CD4-positive, alpha-beta T cell treated with Interferon gamma for 1 hour (primary cell): ENCODE measurements around the gene PLA2G4E.
A peak's percentile ranks its signal among the peaks of the same experiment; 100 is the strongest.

ENCODE experiments used
- DNase-seq: peaks from one replicate; pipeline ENCODE4 v3.0.0-alpha.2; 2020

PLA2G4E gene

GRCh38 chr15:41990243-41990605, 30.6 kb downstream of the PLA2G4E start:
- DNase-seq, result no peak

- peak; percentile 71 for DNase-seq
These were observed 31.1 kb downstream of the PLA2G4E start for GRCh38 chr15:41989573-41990242.

- no peak for DNase-seq
These were observed 31.8 kb downstream of the PLA2G4E start for GRCh38 chr15:41988896-41989572.

DNA sequence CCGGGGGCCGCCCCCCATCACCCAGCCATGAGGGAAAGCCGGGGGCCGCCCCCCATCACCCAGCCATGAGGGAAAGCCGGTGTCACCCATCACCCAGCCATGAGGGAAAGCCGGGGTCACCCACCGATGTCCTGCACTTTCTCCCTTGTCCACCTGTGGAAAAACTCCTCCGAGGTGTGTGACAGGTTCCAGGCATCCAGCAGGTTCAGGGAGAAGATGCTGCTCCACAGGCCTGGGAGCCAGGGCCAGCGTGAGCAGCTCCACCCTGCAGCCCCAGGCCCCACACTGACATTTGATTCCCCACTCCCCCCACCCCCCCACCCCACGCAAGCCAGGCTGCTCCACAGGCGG, 32.9 kb downstream of the PLA2G4E start:
- DNase-seq, result no peak

DNA sequence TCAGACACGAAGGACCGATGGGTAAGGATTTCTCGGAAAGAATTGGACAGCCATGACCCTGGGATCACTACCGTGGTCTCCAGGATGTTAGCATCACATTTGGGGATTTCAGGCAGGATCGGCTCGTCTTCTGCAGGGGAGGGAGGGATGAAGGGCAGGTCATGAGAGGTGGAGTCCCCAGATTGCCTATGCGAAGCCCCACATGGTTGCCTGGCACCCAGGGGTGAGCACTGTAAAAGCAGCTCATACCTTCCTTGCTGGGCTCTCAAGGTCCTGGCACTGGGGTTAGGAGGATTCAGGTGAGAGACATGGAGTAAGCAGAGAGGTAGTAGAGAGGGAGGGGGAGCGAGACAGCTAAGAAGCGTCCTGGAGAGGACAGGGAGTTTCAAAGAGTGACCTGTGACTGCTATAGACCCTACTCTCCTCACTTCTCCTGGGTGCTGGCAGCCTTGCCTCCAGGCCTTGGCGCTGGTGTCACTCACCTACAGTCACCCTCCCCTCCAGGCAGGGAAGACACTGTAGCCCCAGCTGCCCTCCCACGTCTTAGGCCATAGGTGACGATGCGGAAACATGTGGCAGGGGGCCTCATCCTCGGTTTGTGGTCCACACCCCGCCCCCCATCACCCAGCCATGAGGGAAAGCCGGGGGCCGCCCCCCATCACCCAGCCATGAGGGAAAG, 33.5 kb downstream of the PLA2G4E start:
- DNase-seq, result no peak

DNA sequence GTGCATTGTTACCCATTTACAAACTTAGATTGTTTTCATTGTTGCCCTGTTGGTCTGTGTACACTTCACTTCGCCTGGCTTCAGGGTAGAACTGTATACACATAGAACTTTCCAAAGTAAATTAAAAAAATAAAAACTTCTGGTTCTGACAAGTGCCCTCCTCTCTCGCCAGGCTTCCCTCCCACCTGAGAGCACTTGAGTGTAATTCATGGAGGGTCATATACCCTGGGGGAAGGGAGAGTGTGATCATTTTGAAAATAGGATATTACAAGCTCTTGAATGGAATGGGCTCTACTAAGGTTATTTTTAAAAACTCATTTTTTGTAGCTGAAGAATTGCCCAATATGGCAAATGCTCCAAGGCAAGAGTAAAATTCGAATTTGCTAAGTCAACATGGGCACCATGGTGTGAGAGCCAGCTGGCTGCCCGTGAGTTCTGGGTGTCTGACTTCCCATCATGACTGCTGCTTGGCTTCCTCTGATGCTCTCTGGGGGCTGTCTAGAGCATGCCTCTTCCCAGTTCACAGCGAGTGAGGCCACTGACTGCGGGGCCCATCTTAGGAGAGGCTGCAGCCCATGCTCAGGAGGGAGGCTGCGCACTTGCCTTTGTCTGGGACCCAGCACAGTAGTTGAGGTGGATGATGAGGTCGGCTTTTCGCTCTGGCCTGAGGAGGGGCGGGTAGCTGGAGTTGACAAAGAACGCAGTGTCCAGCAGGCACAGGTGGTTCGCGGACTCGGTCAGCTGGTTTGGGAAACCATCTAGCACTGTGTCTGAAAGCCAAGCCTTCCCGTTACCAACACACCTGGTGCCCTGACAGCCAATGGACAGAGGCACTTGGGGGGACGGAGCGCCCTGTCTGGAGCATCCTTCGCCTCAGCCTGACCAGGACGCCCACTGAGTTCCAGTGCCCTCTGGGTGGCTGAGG, 35.3 kb downstream of the PLA2G4E start:
- DNase-seq, result no peak

DNA sequence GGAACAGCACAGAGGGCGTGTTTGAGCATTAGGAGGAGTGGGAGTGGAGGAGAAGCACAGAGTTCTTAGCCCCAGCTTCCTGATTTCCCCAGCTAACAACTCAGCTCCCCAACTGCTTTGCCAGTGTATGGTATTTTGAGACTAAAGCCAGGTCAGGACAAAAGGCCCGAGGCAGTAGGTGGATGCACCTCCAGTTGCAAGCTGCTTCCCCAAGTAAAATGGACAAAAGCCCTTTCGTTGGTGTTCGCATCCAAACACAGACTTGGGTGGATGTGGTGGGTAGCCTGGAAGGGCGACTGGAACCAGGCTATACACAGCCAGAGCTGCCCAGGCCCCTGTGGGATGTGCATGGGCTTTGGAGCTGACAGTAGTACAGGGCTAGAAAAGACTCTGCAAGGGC, 36.2 kb downstream of the PLA2G4E start:
- DNase-seq, result no peak

GRCh38 chr15:41983621-41984571, 36.9 kb downstream of the PLA2G4E start:
- no peak for DNase-seq

- DNase-seq, result no peak
These were observed 37.6 kb downstream of the PLA2G4E start for GRCh38 chr15:41983221-41983620.

DNA sequence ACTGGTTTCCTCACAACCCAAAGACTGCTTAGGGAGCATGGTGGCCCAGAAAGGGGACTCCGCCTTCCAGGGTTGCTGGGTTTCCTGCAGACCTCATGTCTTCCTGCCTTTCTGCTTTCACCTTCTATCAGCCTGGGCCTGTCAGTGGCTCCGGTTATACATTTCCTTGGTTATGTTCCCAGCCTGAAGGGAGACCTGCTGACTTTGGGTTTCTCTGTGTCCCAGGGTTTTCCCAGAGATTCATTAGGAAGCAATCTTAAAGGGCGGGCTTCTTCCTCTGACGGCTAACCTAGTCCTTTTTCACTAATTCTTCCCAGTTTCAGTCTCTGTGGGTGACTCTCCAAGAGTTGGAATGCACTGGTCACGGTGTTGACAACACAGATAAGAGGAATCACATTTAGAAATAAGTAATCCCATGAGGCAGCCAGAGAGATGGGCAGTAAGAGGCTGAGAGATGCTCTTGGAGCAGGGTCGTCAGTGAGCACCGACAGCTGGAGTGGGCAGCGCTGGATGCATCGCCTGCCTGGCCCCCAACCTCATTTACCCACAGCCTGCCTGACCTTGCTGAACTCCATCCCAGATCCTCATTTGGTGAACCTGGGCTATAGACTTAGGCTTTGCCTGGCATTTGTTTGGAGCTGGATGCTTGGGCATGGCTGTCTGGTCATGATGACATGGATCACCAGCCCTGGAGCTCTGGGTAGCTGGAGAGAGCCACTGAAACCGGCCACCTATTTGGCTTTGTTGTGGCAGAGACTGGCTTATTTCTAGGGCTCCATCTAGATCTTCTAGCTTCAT, 38.5 kb downstream of the PLA2G4E start:
- DNase-seq, result no peak

DNA sequence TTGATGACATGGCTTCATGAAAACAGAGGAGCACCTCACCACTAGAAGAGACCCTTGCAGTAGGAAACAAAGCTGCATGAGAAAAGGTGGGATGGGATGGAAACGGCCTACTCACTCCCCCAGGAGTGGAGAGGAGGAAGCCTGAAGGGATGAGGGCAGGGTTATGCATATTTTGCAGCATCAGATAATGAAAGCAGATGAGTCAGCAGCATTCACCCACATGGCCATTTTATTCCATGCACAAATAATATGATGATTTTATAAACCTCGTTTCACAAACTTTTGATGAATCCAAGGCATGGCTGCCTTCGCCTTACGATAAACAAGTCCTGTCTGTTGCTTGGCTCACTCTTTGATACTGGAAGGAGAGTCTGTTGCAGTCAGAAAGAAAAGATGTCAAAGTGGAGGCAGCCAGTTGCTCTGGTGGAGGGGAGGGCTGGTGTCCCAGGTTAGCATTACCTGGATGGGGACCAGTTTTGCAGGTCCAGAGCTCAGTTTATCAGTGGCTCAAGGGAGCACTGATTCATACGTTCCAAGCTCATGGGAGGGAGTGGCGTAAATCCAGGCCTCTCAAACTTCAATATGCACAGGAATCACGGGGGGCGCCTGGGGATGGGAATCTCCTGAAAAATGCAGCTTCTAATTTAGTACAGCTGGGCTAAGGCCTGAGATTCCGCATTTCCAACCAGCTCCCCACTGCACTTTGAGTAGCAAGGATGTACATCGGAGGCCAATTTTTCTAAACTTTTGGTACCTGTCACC, 39.3 kb downstream of the PLA2G4E start:
- DNase-seq, result no peak

- DNase-seq, result no peak
These were observed 40.1 kb downstream of the PLA2G4E start for GRCh38 chr15:41980654-41981323.

GRCh38 chr15:41979493-41980266, 41.2 kb downstream of the PLA2G4E start:
- no peak for DNase-seq

- DNase-seq, result no peak
These were observed 42.3 kb downstream of the PLA2G4E start for GRCh38 chr15:41978534-41978933.

DNA sequence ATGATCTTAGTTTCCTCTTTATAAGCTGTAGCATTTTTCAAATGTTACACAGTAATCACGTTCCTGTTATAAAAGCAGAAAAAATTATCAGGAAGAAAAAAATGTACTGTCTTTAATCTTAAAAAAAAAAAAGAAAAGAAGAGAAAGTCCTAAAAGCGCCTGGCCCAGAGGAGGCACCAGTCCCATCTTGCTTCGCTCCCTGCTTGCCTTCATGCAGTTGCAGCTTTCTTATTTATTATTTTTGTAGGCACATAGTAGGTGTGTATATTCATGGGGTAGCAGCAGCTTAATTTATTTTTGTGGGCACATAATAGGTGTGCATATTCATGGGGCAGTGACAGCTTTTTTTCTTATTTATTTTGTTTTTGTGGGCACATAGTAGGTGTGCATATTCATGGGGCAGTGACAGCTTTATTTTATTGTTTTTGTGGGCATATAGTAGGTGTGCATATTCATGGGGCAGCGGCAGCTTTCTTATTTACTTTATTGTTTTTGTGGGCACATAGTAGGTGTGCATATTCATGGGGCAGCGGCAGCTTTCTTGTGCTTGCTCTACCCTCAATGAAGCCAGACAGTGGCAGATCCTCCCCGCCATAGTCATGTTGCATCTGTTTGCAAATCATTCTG, 43.0 kb downstream of the PLA2G4E start:
- no peak for DNase-seq

DNA sequence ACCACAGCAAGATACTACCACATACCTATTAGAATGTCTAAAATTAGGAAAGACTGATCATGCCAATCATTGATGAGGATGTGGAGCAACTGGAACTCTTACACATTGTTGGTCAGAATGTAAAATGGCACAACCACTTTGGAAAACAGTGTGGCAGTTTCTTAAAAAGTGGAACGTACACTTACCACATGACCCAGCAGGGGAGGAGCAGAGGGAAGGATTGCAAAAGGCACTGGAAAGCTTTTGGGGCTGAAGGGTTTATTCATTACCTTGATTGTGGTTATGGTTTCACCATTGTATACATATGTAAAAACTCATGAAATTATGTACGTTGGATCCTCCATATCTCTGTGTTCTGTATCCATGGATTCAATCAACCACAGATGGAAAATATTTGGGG, 45.2 kb downstream of the PLA2G4E start:
- no peak for DNase-seq

GRCh38 chr15:41974041-41974440, 46.8 kb downstream of the PLA2G4E start:
- DNase-seq, result no peak
